Measurements from ENCODE around the gene ANKS1B.

ANKS1B gene

DNA sequence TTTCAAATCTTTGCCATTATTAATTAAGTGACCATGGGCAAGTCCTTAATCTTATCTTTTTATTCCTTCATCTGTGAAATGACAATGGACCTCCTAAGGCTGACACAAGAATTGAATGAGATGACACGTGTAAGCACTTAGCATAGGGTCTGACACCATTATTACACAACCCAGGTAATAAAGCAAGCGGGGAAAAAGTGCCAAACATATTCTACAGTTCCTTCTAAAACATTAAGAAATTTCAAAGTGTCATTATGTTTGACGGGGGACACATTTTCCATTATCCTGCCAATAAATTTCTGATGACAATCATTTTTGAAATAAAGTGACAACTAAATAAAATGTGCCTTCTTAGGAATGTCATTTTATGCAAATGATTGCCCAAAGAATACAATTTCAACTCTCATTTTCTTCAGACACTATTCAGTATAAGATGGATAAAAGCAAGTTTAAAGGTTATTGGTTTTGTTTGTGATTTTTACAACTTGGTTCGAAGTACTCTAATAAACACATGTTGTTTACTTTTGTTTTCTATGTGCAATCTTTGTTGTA is 3.0 kb downstream of the ANKS1B start:
- no peaks in the 10 kb centered on the region for H3K9me3 Mint-ChIP-seq
- no peak overlapping the region for H3K4me3 Mint-ChIP-seq
- H3K27ac Mint-ChIP-seq: no peak overlapping the region
- ATAC-seq (ENCODE audit: low read depth): no peak
- DNase-seq (ENCODE audit: low spot score in 2 of 2): no peak
- H3K36me3 Mint-ChIP-seq: no peaks in the 10 kb centered on the region
- peaks cover 9% of the 10 kb centered on the region for H3K4me1 Mint-ChIP-seq
- peaks cover 20% of the 10 kb centered on the region for H3K27me3 Mint-ChIP-seq

- Mint-ChIP-seq H3K36me3 (no peaks in the 10 kb centered on the region), H3K4me3 (no peak overlapping the region), H3K27me3 (peaks cover 14% of the 10 kb centered on the region), H3K27ac (no peak overlapping the region), H3K9me3 (no peaks in the 10 kb centered on the region), H3K4me1 (peaks cover 5% of the 10 kb centered on the region)
- no peak for ATAC-seq (ENCODE audit: low read depth)
- DNase-seq (ENCODE audit: low spot score in 2 of 2): no peak
Measured at GRCh38 chr12:99979471-99979870, 5.3 kb downstream of the ANKS1B start.

GRCh38 chr12:99978152-99978551 is 6.6 kb downstream of the ANKS1B start:
- H3K4me1 Mint-ChIP-seq: no peaks in the 10 kb centered on the region

GRCh38 chr12:99977550-99977949 is 7.2 kb downstream of the ANKS1B start:
- no peak overlapping the region for H3K27ac Mint-ChIP-seq
- no peak for ATAC-seq (ENCODE audit: low read depth)
- DNase-seq (ENCODE audit: low spot score in 2 of 2): no peak
- H3K9me3 Mint-ChIP-seq: no peaks in the 10 kb centered on the region
- peaks cover 1% of the 10 kb centered on the region for H3K27me3 Mint-ChIP-seq
- H3K36me3 Mint-ChIP-seq: no peaks in the 10 kb centered on the region
- H3K4me1 Mint-ChIP-seq: no peaks in the 10 kb centered on the region
- H3K4me3 Mint-ChIP-seq: no peak overlapping the region

More at GRCh38 chr12:99978152-99978551, 6.6 kb downstream of the ANKS1B start:
- H3K27me3 Mint-ChIP-seq: peaks cover 3% of the 10 kb centered on the region
- no peaks in the 10 kb centered on the region for H3K9me3 Mint-ChIP-seq
- no peak overlapping the region for H3K27ac Mint-ChIP-seq
- no peak overlapping the region for H3K4me3 Mint-ChIP-seq
- DNase-seq (ENCODE audit: low spot score in 2 of 2) (no peak), ATAC-seq (ENCODE audit: low read depth) (no peak)
- H3K36me3 Mint-ChIP-seq: no peaks in the 10 kb centered on the region

DNA sequence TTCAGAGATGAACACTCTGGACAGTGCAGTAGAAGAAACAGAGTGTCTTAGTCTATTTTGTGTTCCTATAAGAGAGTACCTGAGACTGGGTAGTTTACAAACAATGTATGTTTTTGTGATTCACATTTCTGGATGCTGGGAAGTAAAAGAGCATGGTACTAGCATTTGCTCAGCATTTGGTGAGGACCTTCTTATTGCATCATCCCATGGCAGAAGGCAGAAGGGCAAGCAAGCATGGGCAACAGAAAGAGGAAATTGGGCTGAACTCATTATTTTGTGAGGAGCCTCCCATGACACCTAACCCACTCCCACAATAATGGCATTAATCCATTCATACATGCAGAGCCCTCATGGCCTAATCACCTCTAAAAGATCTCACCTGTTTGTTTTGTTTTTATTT is 8.0 kb downstream of the ANKS1B start:
- Mint-ChIP-seq H3K4me3 (no peak overlapping the region), H3K27ac (no peak overlapping the region), H3K36me3 (no peaks in the 10 kb centered on the region), H3K9me3 (no peaks in the 10 kb centered on the region), H3K27me3 (peaks cover 4% of the 10 kb centered on the region), H3K4me1 (no peaks in the 10 kb centered on the region)
- DNase-seq (ENCODE audit: low spot score in 2 of 2) (no peak), ATAC-seq (ENCODE audit: low read depth) (no peak)

DNA sequence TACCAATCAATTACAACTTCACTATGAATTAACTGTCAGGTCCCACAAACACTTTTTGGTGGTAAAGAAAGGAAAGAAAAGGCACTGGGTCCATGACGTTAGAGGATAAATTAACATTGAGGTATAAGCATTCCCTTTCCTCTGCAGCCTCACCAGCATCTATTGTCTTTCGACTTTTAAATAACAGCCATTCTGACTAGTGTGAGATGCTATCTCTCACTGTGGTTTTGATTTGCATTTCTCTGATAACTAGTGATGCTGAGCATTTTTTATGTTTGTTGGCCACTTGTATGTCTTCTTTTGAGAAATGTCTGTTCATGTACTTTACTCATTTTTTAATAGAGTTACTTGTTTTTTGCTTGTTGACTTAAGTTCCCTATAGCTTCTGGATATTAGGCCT is 9.4 kb downstream of the ANKS1B start:
- H3K27me3 Mint-ChIP-seq: peaks cover 2% of the 10 kb centered on the region

GRCh38 chr12:99974146-99974545 is 10.6 kb downstream of the ANKS1B start:
- Mint-ChIP-seq H3K4me3 (no peak overlapping the region), H3K27ac (no peak overlapping the region)
- no peak for DNase-seq (ENCODE audit: low spot score in 2 of 2)

More for the DNA sequence above, 9.4 kb downstream of the ANKS1B start:
- H3K4me3 Mint-ChIP-seq: no peak overlapping the region
- H3K4me1 Mint-ChIP-seq: no peaks in the 10 kb centered on the region
- no peak overlapping the region for H3K27ac Mint-ChIP-seq
- ATAC-seq (ENCODE audit: low read depth) (no peak), DNase-seq (ENCODE audit: low spot score in 2 of 2) (no peak)
- no peaks in the 10 kb centered on the region for H3K36me3 Mint-ChIP-seq
- H3K9me3 Mint-ChIP-seq: no peaks in the 10 kb centered on the region

GRCh38 chr12:99966429-99966828 is 18.3 kb downstream of the ANKS1B start:
- H3K27me3 Mint-ChIP-seq: peaks cover 7% of the 10 kb centered on the region
- H3K4me1 Mint-ChIP-seq: no peaks in the 10 kb centered on the region
- peaks cover 1% of the 10 kb centered on the region for H3K9me3 Mint-ChIP-seq
- H3K4me3 Mint-ChIP-seq: no peak overlapping the region
- DNase-seq (ENCODE audit: low spot score in 2 of 2) (no peak), ATAC-seq (ENCODE audit: low read depth) (no peak)
- no peak overlapping the region for H3K27ac Mint-ChIP-seq
- H3K36me3 Mint-ChIP-seq: no peaks in the 10 kb centered on the region

More at GRCh38 chr12:99974146-99974545, 10.6 kb downstream of the ANKS1B start:
- no peaks in the 10 kb centered on the region for H3K4me1 Mint-ChIP-seq
- no peak for ATAC-seq (ENCODE audit: low read depth)
- peaks cover 2% of the 10 kb centered on the region for H3K27me3 Mint-ChIP-seq
- no peaks in the 10 kb centered on the region for H3K9me3 Mint-ChIP-seq
- no peaks in the 10 kb centered on the region for H3K36me3 Mint-ChIP-seq

DNA sequence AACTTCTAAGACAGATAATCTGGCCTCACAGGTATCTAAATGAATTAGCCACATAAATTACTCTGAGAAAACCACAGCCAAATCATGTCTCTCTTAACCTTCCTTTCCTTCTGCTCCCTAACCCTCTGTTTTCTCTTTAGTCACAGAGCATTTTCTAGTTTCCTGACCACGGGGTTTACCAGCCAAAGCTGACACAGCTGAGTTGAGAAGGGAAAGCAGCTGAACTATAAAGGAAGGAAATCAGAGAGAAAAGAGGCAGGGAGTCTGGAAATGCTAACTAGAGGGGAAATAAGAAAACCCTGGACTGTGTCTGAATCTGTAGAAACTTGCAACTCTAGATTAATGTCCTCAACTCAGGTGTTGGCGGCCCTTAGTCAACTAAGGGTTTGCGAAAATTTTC is 24.4 kb downstream of the ANKS1B start:
- Mint-ChIP-seq H3K4me1 (no peaks in the 10 kb centered on the region), H3K36me3 (no peaks in the 10 kb centered on the region), H3K27me3 (peaks cover 9% of the 10 kb centered on the region), H3K4me3 (no peak overlapping the region), H3K27ac (no peak overlapping the region), H3K9me3 (peaks cover 1% of the 10 kb centered on the region)
- DNase-seq (ENCODE audit: low spot score in 2 of 2) (no peak), ATAC-seq (ENCODE audit: low read depth) (no peak)

DNA sequence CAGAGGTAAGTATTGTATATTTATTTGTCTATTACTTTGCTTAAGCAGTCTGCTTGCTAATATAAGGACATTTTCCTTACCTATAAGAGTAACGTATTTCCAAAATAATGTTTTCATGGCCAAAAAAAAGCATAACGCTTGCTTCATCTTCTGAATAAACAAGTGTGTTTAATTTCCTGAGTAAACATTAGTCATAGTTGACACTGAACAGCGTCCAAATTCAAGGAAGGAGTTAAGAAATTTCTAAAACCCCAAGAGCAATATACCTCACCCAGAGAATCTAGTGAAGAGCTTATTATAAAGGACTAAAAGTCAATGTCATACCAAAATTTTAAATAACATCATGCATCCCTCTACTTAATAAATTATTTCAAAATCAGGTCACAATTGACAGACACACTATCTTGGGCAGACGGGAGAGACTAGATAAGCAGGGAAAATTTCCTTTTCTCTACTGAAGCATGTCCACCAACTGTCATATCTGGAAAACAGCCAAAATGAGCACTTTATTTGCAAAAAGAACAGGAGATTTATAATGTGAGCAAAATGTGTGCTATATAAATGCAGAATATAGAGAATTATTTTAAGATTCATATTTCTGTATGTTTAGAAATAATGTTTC is 25.1 kb downstream of the ANKS1B start:
- Mint-ChIP-seq H3K4me1 (no peaks in the 10 kb centered on the region), H3K27me3 (peaks cover 8% of the 10 kb centered on the region), H3K27ac (no peak overlapping the region), H3K4me3 (no peak overlapping the region), H3K36me3 (no peaks in the 10 kb centered on the region), H3K9me3 (peaks cover 1% of the 10 kb centered on the region)
- DNase-seq (ENCODE audit: low spot score in 2 of 2) (no peak), ATAC-seq (ENCODE audit: low read depth) (no peak)

DNA sequence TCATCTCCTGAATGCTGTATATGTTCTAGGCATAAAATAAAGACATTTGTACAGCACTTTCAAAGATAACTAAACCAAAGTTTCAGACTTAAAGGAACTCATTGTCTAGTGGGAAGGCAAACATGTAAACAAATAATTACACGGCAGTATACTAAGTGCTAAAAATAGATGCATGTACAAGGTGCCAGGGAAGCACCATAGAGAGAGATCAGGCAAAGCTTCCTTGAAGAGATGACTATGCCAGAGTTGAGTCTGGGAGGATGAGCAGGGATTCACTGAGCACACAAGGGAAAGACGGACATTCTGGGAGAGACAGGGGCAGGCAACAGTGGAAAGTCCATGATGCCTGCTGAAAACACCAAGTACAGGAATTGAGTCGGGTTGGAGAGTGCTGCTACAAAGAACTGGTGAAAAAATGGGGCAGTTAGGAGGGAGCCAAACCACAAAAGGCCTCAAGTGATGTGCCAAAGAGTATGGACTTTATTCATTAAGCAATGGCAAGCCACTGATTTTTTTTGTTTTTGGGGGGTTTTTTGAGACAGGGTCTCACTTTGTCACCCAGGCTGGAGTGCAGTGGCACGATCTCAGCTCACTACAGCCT is 26.8 kb downstream of the ANKS1B start:
- Mint-ChIP-seq H3K27me3 (peaks cover 7% of the 10 kb centered on the region), H3K36me3 (no peaks in the 10 kb centered on the region), H3K27ac (no peak overlapping the region), H3K4me1 (no peaks in the 10 kb centered on the region), H3K9me3 (peaks cover 1% of the 10 kb centered on the region), H3K4me3 (no peak overlapping the region)
- ATAC-seq (ENCODE audit: low read depth) (no peak), DNase-seq (ENCODE audit: low spot score in 2 of 2) (no peak)

DNA sequence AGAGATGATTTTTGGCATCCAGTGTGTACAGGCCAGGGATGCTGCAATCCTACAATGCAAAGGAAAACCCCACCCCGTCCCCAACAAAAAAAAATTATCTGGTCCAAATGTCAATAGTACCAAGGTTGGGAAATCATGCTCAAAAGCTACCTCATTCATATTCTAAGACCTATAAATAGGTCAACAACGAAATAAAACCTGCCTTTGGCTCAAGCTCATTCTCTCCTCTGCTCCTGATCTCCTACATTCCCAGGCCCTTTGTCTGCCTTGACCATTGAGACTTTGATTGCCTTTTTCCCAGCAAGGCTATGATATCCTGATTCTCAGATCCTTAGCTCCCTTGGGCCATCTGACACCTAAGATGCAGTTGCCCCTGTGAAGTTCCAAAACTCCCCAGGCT is 30.0 kb downstream of the ANKS1B start:
- Mint-ChIP-seq H3K4me1 (no peaks in the 10 kb centered on the region), H3K27me3 (peaks cover 6% of the 10 kb centered on the region), H3K36me3 (no peaks in the 10 kb centered on the region), H3K9me3 (peaks cover 3% of the 10 kb centered on the region), H3K27ac (no peak overlapping the region), H3K4me3 (no peak overlapping the region)
- DNase-seq (ENCODE audit: low spot score in 2 of 2) (no peak), ATAC-seq (ENCODE audit: low read depth) (no peak)

- peaks cover 2% of the 10 kb centered on the region for H3K9me3 Mint-ChIP-seq
- no peak for DNase-seq (ENCODE audit: low spot score in 2 of 2)
- no peaks in the 10 kb centered on the region for H3K4me1 Mint-ChIP-seq
- ATAC-seq (ENCODE audit: low read depth): no peak
- H3K27me3 Mint-ChIP-seq: peaks cover 7% of the 10 kb centered on the region
- H3K36me3 Mint-ChIP-seq: no peaks in the 10 kb centered on the region
- H3K4me3 Mint-ChIP-seq: no peak overlapping the region
- no peak overlapping the region for H3K27ac Mint-ChIP-seq
Measured at GRCh38 chr12:99948370-99948769, 36.4 kb downstream of the ANKS1B start.

DNA sequence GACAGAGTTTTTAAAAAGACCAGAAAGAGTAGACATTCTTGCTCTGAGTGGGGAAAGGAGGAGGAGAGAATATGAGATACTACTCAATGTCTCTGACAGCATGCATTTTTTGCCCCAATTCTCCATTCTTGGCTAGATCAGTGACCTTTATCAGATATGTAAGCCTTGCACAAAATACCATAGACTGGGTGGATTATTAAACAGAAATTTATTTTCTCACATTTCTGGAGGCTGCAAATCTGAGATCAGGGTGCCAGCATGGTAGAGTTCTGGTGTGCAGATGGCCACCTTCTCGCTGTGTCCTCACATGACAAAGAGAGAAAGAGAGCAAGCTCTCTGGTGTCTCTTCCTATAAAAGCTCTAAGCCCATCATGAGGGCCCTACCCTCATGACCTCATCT is 38.6 kb downstream of the ANKS1B start:
- Mint-ChIP-seq H3K27me3 (peaks cover 4% of the 10 kb centered on the region), H3K36me3 (no peaks in the 10 kb centered on the region), H3K27ac (no peak overlapping the region), H3K4me3 (no peak overlapping the region), H3K9me3 (peaks cover 2% of the 10 kb centered on the region), H3K4me1 (no peaks in the 10 kb centered on the region)
- DNase-seq (ENCODE audit: low spot score in 2 of 2) (no peak), ATAC-seq (ENCODE audit: low read depth) (no peak)

- Mint-ChIP-seq H3K9me3 (peaks cover 6% of the 10 kb centered on the region), H3K27ac (no peak overlapping the region), H3K4me3 (no peak overlapping the region), H3K4me1 (no peaks in the 10 kb centered on the region), H3K36me3 (no peaks in the 10 kb centered on the region), H3K27me3 (no peaks in the 10 kb centered on the region)
- no peak for ATAC-seq (ENCODE audit: low read depth)
- DNase-seq (ENCODE audit: low spot score in 2 of 2): no peak
Measured at GRCh38 chr12:99935608-99936007, 49.1 kb downstream of the ANKS1B start.

Measured in memory B cell (primary cell).